GM19023 (cell line): ENCODE results near the gene ASIC3.
"Not testable (repeated sequence)": the region's sequence is repeated elsewhere in the genome, so short reads cannot be mapped to it uniquely, and the experiment has no call there.

Experiments
- ATAC-seq: cut with Tn5 transposase; IDR thresholded peaks from one replicate; pipeline ENCODE4 v1.9.1; 2021; ENCODE audit warnings: mild to moderate bottlenecking, moderate library complexity; ENCODE audit not compliant: unreplicated experiment

ASIC3 gene

DNA sequence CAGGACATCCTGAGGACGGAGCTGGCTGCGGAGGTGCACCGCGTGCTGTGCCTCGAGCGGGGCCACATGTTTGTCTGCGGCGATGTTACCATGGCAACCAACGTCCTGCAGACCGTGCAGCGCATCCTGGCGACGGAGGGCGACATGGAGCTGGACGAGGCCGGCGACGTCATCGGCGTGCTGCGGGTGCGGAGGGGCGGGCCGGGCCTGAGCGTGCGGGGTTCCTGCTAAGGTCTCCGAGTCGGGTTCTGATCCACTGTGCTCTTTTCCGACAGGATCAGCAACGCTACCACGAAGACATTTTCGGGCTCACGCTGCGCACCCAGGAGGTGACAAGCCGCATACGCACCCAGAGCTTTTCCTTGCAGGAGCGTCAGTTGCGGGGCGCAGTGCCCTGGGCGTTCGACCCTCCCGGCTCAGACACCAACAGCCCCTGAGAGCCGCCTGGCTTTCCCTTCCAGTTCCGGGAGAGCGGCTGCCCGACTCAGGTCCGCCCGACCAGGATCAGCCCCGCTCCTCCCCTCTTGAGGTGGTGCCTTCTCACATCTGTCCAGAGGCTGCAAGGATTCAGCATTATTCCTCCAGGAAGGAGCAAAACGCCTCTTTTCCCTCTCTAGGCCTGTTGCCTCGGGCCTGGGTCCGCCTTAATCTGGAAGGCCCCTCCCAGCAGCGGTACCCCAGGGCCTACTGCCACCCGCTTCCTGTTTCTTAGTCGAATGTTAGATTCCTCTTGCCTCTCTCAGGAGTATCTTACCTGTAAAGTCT lies 34.4 kb upstream of the ASIC3 start:
- peak; percentile 61 for ATAC-seq

DNA sequence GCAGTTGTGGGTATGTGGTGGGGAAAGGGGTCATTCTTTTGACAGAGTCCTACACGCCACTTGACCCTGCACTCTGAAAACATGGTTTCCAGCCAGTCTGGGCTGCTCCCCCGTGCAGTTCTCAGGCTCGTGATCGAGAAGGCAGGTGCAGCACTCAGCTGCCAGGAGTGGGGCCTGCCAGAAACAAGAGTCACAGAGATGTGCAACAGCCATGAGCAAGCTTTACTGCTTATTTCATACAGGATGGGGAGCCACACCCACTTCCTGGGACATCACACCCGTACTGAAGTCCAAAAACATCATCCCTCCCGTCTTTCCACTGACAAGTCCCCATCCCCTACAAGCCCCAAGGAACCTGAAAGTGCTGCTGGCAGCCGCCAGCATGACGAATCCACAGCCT lies 33.4 kb upstream of the ASIC3 start:
- no peak for ATAC-seq

DNA sequence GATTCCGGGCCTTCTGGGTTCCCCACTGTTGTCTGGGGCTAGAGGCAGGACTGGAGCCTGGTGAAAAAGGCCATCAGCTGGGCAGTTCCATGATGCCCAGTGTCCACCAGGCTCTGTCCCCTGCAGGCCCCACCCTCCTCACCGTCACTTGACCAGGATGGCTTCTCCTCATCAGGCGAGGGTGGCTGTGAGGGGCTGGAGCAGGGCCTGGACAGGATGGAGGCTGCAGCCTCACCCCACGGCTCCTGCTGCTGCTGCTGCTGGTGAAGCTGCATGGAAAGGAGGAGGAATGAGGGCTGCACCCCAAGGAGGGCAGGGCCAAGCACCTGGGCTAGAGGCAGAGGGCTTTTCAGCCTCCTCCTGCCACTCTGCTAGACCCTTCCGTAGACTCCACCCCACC lies 32.4 kb upstream of the ASIC3 start:
- no peak for ATAC-seq

DNA sequence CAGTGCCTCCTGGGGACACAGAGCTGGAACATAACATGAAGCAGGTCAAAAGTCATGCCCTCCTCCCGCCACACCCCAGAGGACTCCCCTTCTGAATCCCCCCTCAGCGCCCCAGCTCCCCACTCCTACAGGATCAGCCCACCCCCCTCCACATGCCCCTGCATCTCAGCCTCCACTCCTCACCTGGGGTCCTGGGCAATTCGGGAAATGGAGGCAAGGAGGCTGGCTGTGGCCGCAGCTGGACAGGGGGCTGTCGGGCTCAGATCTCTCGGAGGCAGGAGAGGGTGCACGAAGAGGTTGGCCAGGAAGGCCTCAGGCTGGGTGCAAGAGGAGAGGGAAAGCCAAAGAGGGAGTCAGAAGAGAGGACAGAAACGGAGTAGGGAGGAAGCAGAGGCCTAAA lies 31.8 kb upstream of the ASIC3 start:
- no peak for ATAC-seq

DNA sequence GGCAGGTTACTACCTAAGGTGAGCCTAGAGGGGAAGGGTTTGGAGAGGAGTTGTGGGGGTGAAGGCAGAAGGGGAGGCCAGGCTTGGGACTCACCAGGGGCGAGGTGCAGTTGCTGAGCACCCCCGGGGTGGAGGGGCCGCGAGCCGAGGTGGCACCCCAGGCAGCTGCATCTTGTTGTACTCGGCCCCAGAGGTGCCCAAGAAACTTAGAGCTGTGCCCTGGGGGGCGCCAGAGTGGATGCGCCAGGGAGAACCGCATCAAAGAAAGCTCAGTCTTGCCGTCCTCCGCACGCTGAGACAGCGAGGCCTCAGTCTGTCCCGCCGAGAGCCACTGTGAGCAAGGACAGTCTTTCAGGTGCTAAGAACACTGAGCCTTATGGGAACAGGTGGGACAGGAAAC lies 31.4 kb upstream of the ASIC3 start:
- no peak for ATAC-seq

DNA sequence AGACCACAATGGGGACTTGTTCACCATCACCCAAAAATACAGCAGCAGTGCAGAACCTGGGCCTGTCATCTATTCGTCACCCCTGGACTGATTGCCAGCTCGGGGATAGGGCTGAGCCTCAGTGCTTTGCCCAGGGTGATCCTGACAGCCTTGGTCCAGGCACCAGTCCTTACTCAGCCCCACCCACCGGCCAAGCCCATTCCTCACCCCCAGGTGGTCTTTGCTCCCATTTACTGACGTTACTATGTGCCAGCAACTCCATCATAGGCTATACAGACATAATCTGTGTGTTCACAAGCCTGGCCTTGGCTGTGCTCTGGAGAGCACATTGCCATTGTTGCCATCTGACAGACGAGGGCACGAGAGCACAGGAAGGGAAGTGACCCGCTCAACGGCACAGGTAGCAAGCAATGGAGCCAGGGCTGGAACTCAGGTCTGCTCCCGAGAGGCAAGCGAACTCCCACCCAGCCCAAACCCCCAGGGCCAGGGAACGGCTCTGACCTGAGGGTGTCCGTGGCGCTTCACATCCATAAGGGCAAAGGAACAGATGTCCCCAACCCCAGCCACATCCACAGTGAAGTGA lies 30.9 kb upstream of the ASIC3 start:
- no peak for ATAC-seq

DNA sequence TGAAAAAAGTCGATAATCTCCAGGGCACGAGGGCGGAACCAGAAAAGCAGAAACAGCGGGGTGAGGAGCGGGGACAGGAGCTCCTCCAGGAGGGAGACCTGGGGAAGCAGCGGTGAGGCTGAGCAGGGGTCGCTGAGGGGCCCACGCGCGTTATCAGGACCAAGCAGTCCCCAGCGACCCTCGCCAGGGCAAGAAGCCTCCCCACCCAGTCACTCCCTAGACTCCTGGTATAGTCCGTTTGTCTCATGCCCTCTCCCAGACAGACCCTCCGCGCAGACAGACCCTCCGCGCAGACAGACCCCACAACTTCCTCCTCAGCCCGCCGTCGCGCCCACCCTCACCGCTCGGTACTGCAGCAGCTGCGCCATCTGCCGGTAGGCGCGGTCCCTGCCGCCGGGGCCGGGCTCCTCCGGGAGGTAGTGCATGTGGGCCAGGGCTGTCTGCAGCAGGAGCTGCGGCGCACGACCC lies 30.3 kb upstream of the ASIC3 start:
- ATAC-seq, result peak; percentile 71

DNA sequence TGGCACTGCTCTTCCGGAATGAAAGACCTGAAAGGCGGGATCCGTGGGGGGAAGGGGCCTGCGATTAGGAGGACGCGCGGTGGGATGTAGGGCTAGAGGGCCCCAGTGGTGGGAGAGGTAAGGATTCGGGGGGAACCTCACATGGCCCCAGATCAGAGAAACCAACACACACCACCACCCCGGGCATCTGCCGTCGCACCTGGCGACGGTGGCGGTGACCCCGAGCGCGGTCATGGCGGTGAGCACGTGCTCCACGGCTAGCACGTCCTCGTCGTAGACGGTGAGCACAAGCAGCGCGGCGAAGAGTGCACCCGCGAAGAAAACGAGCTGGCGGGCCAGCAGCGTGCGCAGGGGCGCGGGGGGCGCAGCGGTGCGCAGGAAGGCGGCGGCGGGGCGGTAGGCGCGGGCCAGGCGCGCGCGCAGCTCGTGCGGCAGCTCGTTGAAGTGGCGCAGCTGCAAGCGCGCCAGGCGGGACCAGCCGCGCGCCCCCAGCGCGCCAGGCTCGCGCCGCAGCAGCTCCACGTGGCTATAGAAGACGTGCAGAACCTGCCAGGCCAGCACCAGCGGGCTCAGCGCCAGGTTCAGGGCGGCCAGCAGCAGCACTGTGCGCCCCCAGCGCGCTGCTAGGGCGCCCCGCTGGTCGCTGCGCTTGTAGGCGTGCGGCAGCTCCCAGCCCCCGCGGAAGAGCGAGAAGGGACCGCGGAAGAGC lies 29.8 kb upstream of the ASIC3 start:
- ATAC-seq, result no peak

DNA sequence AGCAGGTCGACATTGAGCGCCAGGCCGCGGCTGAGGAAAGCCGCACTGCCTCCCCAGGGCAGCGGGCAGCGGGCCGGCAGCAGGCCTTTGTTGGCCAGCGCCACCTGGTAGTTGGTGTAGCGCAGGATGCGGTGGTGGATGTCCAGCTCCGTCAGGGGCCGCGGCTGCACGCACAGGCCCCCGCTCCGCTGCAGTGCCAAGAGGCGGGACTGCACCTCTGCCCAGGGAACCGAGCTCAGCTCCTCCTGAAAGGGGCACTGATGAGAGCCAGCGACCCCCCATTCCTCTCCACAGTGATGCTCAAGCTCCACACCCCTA lies 29.2 kb upstream of the ASIC3 start:
- no peak for ATAC-seq

DNA sequence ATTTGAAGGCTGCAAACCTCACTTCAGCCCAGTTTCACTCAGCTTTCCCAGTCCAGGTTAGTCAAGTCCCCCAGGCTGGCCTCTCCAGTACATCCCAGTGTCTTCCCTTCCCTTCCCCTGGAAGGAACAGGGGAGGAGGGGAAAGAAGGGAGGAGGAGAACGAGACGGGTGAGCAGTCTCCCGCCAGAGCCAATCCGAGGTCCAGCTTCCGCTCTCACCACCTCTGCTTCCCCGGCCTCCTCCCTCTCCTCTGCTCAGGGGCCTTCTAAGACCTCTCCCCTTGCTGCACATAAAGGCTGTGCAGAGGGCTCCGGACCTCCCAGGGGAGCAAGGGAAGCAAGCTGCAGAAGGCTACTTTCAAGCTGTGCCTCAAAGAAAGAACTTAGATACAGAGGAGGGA lies 28.1 kb upstream of the ASIC3 start:
- ATAC-seq, result no peak

DNA sequence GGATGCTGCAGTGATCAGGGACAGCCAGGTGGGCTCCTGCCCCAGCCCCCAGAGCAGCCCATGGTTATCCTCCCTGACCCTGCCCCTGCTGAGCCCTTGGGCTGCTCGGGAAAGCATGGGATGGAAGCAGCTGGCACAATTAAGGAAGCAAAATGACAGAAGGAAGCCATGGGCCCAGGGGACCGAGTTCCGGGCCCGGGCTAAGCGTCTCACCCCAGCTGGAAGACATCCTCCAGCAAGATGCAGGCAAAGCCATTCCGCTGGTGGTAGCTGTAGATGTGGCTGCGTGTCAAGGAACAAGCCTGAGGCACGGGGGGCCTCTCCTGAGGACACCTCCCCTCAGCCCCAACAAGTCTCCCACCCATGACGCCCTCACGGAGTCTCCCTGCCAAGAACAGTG lies 25.1 kb upstream of the ASIC3 start:
- no peak for ATAC-seq

DNA sequence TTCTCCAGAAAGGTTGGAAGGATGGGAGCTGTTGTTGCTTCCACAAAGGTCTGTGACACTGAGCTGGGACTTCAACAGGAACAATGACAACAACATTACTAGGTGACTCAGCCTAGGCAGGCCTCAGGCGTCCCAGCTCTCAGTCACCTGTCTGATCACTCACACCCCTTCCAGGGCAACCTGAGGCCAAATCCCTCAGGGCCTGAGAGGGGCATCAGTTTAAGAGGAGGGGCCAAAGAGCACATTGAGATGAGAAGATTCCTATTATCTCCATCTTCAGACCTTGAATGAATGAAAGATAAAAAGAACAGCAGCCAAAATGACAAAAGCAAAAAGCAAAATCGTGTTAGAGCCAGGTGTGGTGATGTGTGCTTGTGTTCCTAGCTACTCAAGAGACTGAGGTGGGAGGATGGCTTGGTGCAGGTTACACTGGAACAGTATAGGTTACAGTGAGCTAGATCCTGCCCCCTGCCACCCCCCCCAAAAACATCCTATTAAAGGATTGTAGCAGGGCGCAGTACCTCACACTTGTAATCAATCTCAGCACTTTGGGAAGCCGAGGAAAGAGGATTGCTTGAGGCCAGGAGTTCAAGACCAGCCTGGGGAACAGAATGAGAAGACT lies 23.8 kb upstream of the ASIC3 start, which contains the start of gene ATG9B:
Gene ATG9B, minus strand, starts transcription at position 60 of the 622 bp plus-strand sequence. CDS start 71 bp downstream, outside the sequence.
- no peak for ATAC-seq

DNA sequence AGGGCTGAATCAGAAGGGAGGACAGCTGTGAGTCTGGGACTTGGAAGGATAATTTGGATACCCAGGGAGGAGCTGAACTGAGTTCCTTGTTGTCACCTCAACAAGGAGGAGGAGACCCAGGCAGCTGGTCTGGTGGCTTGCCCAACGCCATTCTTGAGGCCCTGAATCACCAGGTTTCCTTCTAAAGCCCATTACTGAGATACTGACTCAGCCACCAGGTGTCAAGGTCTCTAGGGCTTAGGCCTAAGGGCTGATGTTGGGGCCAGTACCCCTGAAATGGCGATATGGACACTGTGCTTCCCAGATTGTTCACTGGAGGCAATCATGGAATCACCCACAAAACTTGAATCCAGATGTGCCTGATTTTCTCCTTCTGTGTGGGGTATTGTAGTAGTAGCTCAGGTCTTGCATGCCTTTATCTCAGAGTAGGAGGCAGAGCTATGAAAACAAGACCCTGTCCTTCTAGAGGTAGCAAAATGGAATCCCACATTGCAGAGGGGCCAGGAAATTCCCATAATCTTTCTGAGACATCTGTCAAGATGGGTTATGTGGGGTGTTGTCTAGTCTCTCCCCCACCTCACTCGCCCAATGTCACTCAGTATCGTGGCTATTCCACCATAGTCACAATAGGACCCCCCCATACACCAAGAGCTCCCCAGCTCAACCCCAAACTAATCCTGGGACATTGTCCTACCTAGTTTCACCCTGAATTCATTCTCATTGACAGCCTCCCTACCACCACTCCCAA lies 22.2 kb upstream of the ASIC3 start:
- ATAC-seq, result no peak

DNA sequence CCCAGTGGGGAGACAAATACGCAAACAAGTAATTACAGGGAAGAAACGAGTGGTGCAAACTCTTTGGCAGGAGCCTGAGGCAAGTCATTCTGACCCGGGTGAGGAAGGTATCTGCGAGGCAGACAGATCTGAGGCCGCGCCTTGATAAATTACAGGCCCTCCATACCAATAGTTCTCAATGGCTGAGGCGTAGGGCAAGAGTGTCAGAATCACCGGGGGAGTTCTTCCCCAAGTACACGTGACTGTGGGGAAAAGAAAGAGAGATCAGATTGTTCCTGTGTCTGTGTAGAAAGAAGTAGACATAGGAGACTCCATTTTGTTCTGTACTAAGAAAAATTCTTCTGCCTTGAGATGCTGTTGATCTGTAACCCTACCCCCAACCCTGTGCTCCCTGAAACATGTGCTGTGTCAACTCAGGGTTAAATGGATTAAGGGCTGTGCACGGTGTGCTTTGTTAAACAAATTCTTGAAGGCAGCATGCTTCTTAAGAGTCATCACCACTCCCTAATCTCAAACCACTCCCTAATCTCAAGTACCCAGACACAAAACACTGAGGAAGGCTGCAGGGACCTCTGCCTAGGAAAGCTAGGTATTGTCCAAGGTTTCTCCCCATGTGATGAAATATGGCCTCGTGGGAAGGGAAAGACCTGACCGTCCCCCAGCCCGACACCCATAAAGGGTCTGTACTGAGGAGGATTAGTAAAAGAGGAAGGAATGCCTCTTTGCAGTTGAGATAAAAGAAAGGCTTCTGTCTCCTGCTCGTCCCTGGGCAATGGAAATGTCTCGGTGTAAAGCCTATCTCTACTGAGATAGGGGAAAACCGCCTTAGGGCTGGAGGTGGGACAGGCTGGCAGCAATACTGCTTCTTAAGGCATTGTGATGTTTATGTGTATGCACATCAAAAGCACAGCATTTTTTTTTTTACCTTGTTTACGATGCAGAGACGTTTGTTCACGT lies 21.3 kb upstream of the ASIC3 start:
- ATAC-seq, result not testable (repeated sequence)

DNA sequence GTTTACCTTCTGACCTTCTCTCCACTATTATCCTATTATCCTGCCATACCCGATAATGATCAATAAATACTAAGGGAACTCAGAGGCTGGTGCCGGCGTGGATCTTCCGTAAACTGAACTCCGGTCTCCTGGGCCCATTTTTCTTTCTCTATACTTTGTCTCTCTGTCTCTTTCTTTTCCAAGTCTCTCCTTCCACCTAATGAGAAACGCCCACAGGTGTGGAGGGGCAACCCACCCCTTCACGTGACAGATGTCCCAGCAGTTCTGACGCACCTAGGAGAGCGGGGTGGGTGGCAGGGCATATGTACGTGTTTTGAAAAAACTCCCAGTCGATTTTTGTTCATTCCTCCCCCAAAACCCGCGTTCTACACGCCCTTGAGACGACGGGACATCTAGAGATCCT lies 20.6 kb upstream of the ASIC3 start:
- ATAC-seq, result peak; percentile 3

DNA sequence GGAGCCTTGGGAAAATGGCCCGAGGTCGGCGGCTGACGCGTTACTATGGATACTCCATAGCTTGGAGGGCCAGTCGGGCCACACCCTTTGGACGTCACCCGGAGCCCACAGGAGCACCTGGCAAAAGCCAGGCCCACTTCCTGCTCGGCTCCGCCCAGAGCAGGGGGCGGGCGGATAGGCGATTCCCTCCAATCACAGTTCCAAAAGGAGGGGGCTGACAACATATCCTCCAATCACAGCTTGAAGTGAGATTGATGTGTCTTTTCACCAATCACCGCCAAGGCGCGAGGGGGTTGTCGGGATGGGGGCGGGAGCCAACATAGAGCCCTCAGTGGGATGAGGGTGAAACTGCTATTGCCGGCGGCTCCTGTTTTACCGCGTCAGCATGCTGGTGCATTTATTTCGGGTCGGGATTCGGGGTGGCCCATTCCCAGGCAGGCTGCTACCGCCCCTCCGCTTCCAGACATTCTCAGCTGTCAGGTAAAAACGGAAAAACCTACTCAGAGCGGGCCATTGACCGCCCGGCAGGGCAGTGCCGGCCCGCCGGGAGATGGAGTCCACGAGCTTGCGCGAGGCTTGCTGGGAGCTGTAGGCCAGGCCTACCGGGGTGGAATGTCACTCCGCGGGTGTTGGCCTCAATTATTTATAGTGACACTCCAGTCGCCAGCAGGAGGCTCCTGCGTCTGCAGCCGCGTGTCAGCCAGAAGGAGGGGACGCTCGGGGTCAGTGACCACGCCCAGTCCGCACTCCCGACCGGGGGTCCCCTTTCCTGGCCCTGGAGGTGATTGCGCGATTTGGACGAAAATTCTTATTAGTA lies 20.0 kb upstream of the ASIC3 start, which contains the start of gene ABCB8:
Gene ABCB8, plus strand, starts transcription at position 320 of the 817 bp plus-strand sequence. Its CDS starts 66 bp downstream, at position 386.
- ATAC-seq, result peak; percentile 97

DNA sequence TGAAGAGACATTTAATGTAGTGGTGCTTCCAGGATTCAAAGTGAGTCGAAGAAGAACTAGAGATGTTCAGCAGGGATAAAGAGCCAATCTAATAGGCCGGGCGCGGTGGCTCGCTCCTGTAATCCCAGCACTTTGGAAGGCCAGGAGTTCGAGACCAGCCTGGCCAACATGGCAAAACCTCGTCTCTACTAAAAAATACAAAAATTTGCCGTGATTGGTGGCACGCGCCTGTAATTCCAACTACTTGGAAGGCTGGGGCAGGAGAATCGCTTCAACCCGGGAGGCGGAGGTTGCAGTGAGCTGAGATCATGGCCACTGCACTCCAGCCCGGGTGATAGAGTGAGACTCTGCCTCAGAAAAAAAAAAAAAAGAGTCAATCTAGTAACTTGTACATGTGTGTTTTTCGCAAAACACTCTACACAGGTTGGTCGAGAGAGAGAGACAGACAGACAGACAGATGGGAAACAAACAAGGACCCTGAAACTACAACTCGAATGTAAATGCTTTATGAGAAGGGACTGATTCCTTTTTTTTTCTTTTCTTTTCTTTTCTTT lies 19.3 kb upstream of the ASIC3 start:
- ATAC-seq, result no peak

DNA sequence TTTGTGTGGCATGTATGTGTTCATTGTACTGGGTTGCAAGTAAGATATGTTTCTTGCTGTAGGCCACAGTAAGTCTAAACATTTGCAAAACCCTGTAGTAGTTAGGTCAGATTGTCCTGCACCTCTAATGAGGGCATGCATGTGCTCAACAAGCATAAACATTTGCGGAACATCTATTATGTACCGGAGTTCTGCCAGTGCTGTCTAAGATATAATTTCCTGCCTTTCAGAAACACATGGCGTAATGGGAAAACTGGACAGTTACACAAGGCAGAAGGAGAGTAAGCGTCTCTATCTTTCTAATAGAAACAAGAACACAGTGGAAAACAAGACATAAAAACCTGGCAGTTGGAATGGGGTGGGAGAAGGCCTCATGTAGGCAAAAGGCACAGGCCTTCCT lies 17.3 kb upstream of the ASIC3 start:
- no peak for ATAC-seq
